HEK293T (cell line): ENCODE measurements around the gene BANK1.

ENCODE experiments used
- BHLHE40 ChIP-seq: fragments of 450-650 bp; IDR thresholded peaks from 2 replicates; pipeline ENCODE4 v1.6.1; 2016; ENCODE audit warnings: mild to moderate bottlenecking, moderate library complexity, borderline replicate concordance
- FOXM1 ChIP-seq: fragments of 450-650 bp; IDR thresholded peaks from 2 replicates; pipeline ENCODE4 v1.6.1; 2017; ENCODE audit warnings: mild to moderate bottlenecking, borderline replicate concordance
- HDGF ChIP-seq: fragments of 450-650 bp; IDR thresholded peaks from 2 replicates; pipeline ENCODE4 v1.6.1; 2017; ENCODE audit warnings: antibody characterized with exemption, borderline replicate concordance
- SP1 ChIP-seq: fragments of 450-650 bp; IDR thresholded peaks from 2 replicates; pipeline ENCODE4 v1.6.1; 2017
- SUZ12 ChIP-seq: fragments of 450-650 bp; IDR thresholded peaks from 2 replicates; pipeline ENCODE4 v1.6.1; 2016; ENCODE audit warnings: mild to moderate bottlenecking

GRCh38 chr4:101785486-101785885 is 5.0 kb upstream of the BANK1 start:
- TF ChIP-seq SUZ12 (no peak), HDGF (no peak), SP1 (no peak), FOXM1 (no peak), BHLHE40 (no peak)
